COLO668 (cell line): Measurements from ENCODE around the gene DCDC2B.

Experiments
- DNase-seq: peaks from one replicate; lab custom pipeline; 2025; ENCODE audit not compliant: unreplicated experiment; lab: John Stamatoyannopoulos, UW

Gene DCDC2B

DNA sequence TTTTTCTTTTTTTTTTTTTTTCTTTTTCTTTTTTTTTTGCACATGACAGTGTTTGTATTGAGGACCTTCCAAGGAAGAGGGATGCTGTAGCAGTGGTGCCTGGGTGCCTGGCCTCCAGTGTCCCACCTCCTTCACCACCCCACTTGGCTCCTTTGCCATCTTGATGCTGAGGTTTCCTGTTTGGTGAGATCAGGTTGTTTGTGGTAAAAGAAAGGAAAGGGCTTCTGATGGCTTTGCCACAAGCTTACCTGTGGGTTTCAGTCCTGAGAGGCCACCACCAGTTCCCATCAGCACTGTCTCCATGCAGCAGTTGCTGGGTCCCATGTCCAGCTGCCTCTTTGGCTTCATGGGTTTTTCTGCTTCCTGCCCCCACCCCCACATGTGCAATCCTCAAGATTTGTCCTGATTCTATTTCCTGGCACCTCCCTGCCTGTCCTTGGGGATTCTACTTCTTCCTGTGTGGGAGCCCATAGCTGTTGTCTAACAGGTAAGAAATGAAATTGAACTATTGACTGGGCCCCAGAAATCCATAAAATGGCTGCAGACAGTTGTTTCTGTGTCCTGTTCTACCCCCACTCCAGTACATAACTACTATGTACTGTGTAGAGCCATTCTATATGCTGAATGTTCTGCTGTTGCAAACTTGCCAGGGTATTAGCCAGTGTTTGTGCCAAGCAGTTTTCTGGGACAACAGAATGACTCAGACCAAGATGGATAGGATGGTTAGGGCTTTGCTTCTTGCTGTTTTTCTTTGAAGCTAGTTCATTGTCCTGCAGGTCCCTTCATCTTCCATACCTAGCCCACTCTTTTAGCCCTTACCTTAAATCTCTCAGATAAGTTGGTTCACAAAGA, 12.7 kb upstream of the DCDC2B start:
- no peak for DNase-seq

DNA sequence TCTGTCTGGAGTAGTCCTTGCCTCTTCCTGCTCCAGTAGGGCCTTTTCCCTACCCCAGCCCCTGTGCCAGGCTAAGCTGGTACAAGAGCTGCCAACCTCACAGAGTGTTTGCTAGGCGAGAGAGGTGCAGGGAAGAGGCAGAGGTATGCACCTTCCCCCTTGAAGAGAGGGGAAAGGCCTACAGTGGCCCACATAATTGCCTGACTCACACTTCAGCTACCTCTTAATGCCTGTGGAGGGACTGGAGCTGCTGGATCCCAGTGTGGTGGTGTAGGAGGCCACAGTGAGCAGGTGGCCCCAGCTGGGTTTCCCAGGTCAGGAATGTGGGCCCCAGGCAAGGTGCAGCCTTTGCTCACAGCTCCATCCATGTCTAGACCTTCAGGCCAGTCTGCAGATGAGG, 11.8 kb upstream of the DCDC2B start:
- no peak for DNase-seq

DNA sequence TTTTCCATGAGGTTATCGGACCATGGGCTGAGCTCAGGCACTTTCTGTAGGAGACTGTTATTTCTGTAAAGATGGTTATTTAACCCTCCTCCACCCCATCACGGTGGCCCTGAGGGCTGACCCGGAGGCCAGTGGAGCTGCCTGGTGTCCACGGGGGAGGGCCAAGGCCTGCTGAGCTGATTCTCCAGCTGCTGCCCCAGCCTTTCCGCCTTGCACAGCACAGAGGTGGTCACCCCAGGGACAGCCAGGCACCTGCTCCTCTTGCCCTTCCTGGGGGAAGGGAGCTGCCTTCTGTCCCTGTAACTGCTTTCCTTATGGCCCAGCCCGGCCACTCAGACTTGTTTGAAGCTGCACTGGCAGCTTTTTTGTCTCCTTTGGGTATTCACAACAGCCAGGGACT, 11.1 kb upstream of the DCDC2B start:
- DNase-seq: no peak

DNA sequence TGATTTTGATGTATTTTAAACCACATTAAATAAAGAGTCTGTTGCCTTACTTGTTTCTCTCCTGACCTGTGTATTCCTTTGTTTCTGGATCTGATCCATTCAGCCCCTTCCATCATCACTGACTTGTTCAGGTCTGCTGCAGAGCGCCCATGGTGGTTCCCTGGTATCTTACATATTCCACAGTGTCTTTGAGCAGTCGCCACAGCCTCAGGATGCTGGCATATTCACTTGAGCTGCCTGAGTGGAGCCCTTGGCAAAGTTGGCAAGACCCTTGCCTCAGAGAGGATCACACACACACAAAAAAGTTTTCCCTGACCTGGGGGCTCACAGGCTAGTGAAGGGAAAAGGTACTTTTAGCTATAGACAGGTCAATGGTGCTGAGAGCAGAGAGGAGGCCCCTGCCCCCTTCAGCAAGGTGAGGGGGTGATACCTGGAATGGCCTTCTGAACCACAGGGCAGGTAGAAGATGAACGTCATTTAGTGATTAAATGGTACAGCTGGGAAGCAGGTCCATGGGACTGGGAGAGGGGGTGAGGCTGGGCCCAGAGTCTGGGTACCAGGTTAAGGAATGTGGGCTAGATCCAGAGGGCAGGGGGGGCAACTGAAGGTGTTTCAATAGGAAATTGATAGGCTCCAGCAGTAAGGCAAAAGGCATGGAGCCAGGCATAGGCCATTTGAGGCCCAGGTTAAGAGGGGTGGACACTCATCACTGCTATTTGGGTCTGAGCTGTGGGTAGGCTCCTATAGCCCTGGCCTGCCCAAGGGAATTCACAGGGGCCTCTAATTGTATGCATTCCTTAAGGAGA, 10.4 kb upstream of the DCDC2B start:
- no peak for DNase-seq

DNA sequence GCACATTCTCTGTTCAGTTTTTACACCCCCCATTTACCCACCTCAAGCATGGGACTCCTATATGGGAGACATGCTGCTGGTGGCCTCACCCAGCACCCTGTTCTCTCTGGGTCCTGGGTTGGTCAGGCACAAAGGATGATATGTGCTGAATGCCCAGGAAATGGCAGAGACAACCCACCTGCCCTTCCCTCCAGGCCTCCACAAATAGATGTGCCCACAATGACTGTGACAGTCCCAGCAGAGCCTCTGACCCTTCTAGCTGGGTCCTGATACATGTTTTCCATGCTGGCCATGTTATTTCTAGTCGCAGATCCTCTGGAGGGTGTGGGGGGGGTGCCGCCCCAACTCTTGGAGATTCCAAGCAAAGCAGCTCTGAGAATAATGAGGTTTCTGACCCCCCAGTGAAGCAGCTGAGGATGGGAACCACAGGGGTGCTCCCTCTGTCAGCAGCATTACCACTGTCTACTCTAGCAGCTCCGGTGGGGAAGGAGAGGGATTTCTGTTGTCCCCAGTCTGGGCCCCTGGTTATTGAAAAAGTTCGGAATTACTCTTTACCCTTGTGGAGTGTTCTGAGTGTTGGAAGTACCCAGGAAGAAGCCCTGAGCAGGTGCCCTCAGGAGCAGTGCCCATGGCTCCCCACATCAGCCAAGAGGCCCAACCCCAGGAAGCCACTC, 9.7 kb upstream of the DCDC2B start:
- DNase-seq: no peak

DNA sequence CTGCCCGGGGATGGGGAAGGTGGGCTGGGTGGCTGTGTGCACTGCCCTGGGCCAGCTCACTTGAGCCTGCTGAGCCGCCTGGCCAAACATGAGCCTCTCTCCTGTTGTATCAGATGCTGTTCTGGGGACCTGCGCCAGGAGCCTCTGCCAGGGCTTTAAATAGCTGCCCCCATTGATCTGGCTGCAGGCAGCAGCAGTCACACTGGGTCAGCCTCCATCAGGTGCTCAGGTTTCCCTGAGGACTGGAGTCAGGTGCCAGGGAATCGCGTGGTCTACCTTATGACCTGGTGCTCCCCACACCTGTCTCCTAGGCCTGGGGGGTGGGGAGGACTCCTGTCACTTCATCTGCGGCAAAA, 9.2 kb upstream of the DCDC2B start:
- peak; percentile 84 for DNase-seq

DNA sequence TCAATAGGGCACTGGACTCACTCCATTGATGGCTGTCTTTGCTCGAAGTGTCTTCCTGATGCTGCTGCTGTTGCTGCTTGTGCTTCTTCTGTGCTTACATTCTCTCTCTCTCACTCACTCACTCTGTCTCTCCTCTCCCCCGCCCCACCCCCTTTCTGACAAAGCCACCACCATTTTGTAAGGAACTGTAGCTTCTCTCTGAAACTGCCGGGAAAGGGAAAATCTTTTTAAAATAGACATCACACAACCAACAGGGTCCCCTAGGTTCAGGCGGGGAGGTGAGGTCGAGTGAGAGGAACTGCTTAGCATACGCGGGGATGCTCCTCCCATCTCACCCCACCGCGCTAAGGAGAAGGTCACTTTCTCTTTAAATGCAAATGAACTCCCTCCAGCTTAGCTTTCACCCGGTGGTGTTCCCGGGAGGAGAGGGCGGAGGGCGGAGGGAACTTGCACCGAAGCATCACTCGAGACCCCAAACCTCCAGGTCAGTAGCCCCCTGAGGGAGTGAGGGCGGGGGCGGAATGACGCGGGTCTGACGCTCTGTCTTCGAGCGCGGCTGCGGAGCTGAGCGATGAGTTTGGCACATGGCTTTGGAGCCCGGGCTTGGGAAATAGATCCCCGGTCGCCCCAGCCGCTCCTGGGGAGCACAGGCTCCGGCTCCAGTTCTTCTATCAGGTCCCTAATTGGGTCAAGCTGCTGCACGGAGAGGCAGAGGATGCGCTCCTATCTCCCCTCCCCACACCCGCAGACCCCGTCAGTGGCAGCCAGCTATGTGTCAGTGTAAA, 8.5 kb upstream of the DCDC2B start, which contains the start of gene CCDC28B:
CCDC28B (plus strand) TSS at position 370 of the 785 bp plus-strand sequence. CDS start 1,341 bp downstream, outside the sequence.
- DNase-seq: peak; percentile 84

DNA sequence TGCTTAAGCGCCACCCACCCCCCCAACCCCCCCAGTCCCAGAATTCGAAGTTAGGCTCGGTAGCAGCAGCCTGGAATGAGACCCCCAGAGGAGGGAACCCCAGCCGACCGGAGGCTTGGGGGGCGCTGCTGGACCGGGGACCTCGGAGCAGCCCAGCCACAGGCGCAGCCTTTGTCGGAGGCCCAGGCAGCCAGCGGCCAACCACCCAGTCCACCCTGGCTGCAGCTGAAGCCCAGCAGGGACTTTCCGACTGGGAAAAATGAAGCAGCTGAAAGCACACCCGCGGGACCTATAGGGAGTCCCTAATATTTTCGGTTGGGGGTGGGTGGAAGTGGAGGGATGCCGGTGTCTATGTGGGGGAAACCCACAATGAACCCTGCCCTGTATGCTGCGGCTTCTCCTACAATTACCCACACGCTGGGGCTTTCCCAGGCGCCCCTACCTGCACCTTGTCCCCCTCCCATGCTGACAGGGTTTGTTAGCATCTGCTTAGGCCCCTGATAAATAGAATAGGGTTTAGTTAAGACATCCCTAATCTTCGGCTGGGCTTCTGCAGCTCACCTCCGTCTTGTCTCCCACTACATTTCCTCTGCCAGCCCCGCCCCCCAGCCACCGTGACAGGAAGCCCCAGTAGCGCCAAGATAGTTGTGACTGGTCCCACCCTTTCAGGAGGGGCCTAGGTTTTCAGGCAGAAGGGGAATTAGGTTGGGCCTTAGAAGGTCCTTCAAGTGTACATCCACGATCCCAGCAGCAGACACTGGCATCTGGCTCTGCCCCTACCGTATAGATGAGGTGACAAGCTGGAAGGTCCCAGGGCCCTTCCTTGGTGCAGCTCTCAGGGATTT, 7.7 kb upstream of the DCDC2B start:
- peak; percentile 79 for DNase-seq

DNA sequence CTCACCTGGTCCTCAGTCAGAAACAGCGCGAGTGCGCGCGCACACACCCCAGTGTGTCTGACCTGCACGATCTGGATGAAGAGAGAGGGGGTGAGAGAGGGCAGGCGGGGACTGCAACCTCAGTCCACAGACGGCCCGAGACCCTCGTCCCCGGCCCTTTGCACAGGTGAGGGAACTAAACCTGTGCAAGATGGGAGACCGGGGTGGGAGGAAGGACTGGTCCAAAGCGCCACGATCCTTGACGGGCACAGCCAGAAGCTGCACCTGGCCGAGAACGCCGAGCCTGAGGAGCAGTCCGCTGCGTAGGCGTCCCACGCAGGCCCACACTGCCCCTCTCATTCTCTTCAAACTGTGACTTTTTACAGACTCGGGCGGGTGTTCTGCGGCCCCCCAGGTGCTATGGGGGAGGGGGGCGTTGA, 3.9 kb upstream of the DCDC2B start:
- no peak for DNase-seq

DNA sequence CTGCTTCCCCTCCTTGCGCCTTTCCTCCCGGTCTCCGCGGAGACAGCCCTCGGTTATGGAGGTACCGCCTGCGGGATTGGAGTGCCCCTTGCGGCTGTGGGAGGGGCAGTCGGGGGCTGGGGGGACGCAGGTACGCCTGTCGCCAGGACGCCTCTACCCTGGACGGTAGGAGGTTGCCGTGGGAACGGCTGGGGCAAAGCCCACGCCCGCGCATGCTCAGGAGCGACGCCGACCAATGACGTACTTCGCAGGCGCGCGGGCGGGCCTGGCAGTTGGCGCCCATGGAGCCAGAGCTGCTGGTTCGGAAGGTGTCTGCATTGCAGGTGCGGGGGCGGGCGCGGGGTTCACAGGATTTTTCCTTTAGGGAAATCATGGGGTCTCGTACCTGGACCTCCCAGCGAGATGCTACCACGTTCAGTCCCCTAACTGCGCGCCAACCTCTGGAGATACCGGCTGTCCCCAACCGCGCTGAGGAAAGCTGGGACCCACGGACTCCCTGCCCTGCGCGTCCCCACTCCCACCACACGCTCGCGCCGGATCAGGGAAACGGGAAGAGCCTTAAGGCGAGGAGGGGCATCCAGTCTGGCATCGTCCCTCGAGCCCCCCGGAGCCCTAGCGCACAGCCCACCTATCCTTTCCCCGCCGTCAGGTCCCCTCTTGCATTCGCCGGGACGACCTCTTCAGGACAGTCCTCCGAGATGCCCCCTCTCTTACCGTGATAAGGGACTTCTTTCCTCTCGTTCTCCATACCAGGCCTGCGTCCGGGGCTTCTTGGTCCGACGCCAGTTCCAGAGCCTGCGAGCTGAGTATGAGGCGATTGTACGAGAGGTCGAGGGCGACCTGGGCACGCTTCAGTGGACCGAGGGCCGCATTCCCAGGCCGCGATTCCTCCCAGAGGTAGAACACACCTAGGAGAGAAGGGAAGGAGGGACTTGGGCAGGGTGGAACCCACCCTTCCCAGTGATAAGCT, 3.2 kb upstream of the DCDC2B start, which contains the start of gene IQCC:
IQCC (plus strand) TSS at position 271 of the 970 bp plus-strand sequence; CDS start at position 282, 11 bp downstream.
- DNase-seq: peak; percentile 99

DNA sequence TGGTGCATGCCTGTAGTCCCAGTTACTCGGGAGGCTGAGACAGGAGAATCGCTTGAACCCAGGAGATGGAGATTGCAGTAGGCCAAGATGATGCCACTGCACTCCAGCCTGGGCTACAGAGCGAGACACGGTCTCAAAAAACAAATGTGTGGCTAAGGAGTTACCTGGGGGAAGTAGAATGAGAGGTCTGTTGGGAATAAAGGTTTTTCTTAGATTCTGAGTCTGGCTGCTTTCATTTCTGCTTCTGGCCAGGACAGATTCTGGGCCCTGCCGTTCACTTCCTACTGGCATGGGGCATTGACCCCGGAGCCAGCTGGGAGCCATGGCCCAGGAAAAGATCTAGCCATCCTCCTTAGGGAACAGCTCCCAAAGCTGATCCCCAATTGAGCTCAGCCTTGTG, 420 bp upstream of the DCDC2B start:
- no peak for DNase-seq

DNA sequence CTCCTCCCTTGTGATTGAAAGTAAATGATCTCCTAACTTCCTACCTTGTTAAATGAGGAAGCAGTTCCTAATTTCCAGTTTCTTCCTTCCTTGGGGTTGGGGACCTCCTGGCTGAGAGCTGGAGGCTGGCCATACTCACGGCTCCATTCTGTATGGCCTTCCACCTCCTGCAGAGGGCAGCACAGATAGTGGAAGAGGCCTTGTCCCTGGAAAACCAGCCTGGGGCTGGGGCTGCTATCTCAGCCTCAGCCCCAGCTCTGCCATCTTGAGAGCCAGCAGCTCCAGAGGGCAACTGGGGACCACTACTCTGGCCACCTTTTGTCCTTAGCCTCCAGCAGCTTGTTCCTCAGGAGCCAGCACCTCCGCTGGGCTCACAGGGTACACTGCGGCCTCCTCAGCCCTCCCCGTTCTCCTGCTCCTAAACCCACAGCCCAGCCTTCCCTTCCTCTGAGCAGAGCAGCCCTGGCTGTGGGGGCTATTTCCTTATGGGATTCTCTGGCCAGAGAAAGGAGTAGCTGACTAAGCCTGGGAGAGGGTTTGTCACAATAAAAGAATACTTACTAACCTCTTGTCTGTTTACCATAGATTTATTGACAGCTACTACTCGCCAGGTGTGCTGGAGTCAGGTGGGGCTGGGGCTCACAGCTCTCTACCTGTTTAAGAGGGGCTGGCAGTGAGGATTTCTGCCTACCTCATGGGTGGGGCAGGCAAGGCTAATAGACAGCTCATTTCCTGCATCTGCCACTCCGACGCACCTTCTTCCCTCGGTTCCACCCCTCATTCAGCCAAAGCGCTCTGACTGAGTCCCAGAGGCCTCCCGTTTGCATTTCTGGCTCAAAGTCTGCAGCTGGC, 7.0 kb downstream of the DCDC2B start:
- DNase-seq: peak; percentile 94

DNA sequence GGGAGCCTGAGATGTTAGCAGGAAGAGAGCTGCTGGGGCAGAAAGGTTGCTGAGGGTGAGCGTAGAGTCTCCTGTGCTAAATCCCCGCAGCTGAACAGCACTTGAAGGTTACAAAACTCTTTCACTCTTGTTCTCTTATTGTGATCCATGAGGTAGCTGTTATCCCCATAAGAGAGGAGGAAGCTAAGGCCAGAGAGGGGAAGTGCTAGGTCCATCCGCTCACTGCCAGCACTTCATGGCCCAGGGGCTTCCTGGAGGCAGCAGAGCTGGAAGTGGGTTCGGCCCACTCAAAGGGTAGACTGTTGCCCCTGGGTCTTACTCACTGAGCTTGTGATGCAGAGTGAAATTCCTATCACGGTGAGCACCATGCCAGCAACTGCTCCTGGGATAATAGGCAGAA, 7.7 kb downstream of the DCDC2B start:
- no peak for DNase-seq

DNA sequence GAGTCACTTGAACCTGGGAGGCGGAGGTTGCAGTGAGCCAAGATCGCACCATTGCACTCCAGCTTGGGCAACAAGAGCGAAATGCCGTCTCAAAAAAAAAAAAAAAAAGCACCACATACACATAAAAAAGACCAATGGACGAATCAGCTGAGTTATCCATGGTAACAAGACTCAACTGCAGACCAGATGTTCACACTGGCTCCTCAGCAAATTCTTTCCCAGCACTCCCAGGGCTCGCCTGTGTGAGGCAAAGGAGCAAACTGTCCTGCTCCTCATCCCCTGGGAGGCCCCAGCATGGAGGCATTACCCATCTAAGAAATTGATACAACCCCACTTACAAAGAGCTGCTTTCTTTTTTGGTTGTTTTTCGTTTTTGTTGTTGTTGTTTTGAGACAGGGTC, 10.1 kb downstream of the DCDC2B start:
- no peak for DNase-seq

DNA sequence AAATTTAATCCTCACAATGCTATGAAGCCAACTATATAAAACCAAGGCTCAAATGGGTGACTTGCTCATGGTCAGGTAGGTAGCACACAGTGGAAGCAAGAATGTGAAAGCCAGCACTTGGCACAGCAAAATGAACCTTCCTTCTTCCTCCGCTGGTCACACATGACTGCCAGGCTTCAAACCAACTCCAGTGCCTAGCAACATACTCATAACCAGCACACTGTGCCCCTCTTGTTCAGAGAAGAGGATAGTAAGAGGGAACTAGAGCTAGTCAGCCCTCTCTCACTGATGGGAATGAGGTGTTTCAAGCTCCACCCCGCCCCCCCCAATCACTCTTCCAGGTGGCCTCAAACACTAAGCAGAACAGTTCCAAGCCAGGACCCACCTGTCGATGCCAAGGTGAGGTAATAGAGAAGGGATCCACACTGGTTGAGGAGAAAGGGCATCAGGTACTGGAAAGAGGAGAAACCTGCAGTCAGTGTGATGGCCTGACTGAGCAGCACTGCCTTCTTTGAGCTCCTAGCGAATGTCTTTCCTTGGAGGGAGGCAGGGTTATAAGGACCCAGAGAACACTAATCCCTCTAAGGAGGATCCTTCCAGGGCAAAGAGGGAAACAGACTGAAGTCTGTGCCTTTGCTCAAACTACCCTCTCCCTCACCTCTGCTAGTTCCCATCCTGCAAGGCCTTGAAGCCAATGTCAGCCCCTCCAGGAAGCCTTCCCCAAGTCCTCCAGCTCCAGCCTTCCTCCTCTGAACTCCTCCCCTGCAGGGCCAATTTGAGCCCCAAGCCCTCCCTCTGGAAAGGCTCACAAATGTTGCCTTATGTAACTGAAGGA, 12.1 kb downstream of the DCDC2B start:
- peak; percentile 84 for DNase-seq

DNA sequence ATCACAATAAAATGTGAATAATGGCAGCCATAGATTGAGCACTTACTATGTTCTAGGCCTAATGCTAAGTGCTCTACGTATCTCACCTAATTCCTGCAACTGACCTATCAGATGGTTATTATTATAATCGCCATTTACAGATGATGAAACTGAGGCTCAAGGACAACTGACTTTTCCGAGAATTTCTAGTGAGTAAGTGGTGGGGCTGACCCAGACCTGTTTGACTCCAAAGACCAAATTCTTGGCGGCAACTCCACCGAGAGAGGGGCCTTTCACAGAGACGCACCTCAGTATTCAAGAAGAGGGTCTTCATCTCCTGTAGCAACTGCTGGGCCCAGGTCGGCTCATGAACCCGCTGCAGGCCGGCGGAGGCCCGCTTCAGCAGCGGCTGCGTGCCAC, 12.7 kb downstream of the DCDC2B start:
- no peak for DNase-seq
